HEK293 (cell line): ENCODE measurements around the gene ITK.
A peak's percentile ranks its signal among the peaks of the same experiment; 100 is the strongest.

Experiments
- CTCF ChIA-PET: fragments of 350-600 bp; formaldehyde crosslinking; extraction: SDS; loops from one replicate; lab custom pipeline; 2021; ENCODE audit warnings: antibody characterized with exemption; lab: Yijun Ruan, JAX
- POLR2A ChIA-PET: fragments of 300-600 bp; formaldehyde crosslinking; extraction: SDS; loops from one replicate; lab custom pipeline; 2020; ENCODE audit warnings: antibody characterized with exemption, inconsistent platforms; lab: Yijun Ruan, JAX
- H3K27ac ChIP-seq: fragments of 200-500 bp; sonication (Bioruptor generic); 2 replicates; pipeline ENCODE4 v1.5.1; 2014; ENCODE audit warnings: low read depth, low read length, control low read depth, inconsistent platforms; ENCODE audit errors: extremely low read depth
- H3K36me3 ChIP-seq, 2 experiments: fragments of 200-500 bp in 1 of 2; sonication (Bioruptor generic) in 1 of 2; 1 replicate in 1 of 2; 2 replicates in 1 of 2; pipeline ENCODE4 v1.5.1; 2014 to 2017; ENCODE audit warnings: inconsistent platforms in 2 of 2, low read length in 2 of 2; ENCODE audit not compliant: control insufficient read depth in 2 of 2, insufficient read depth in 1 of 2
- H3K4me1 ChIP-seq: fragments of 200-500 bp; sonication (Bioruptor generic); 2 replicates; pipeline ENCODE4 v1.5.1; 2014; ENCODE audit warnings: mild to moderate bottlenecking, low read length, inconsistent platforms; ENCODE audit not compliant: control insufficient read depth, insufficient read depth
- H3K4me3 ChIP-seq: 2 replicates; pipeline ENCODE4 v1.5.1; 2011; ENCODE audit warnings: low read depth, mild to moderate bottlenecking, control low read depth, low read length, moderate library complexity
- H3K9me3 ChIP-seq: fragments of 200-500 bp; sonication (Bioruptor generic); 2 replicates; pipeline ENCODE4 v1.5.1; 2014; ENCODE audit warnings: low read depth, low read length, inconsistent platforms; ENCODE audit not compliant: control insufficient read depth, insufficient read depth
- EGR2 ChIP-seq: fragments of 450-650 bp; formaldehyde crosslinking; IDR thresholded peaks from 2 replicates; pipeline ENCODE4 v1.5.1; 2016; ENCODE audit warnings: low read depth, missing biosample characterization, missing genetic modification characterization
- TRIM28 ChIP-seq: IDR thresholded peaks from 2 replicates; pipeline ENCODE4 v1.6.1; 2011; ENCODE audit warnings: low read length, control low read depth, borderline replicate concordance
- YY1 ChIP-seq: fragments of 450-650 bp; formaldehyde crosslinking; IDR thresholded peaks from 2 replicates; pipeline ENCODE4 v1.5.1; 2018; ENCODE audit warnings: missing biosample characterization, missing genetic modification characterization
- ZFHX2 ChIP-seq: fragments of 450-650 bp; formaldehyde crosslinking; conservative IDR thresholded peaks from 2 replicates; pipeline ENCODE4 v1.5.1; 2016; ENCODE audit warnings: missing biosample characterization, missing genetic modification characterization
- ZNF112 ChIP-seq: fragments of 450-650 bp; formaldehyde crosslinking; IDR thresholded peaks from 2 replicates; pipeline ENCODE4 v1.5.0; 2017; ENCODE audit warnings: missing biosample characterization, missing genetic modification characterization
- ZNF132 ChIP-seq: fragments of 450-650 bp; formaldehyde crosslinking; IDR thresholded peaks from 2 replicates; pipeline ENCODE4 v1.5.1; 2017; ENCODE audit warnings: missing biosample characterization, missing genetic modification characterization, borderline replicate concordance
- ZNF16 ChIP-seq: fragments of 450-650 bp; formaldehyde crosslinking; IDR thresholded peaks from 2 replicates; pipeline ENCODE4 v1.5.1; 2016; ENCODE audit warnings: low read depth, missing biosample characterization, missing genetic modification characterization
- ZNF211 ChIP-seq: fragments of 450-650 bp; formaldehyde crosslinking; IDR thresholded peaks from 2 replicates; pipeline ENCODE4 v1.5.1; 2016; ENCODE audit warnings: low read depth, missing biosample characterization, missing genetic modification characterization
- ZNF214 ChIP-seq: fragments of 450-650 bp; formaldehyde crosslinking; IDR thresholded peaks from 2 replicates; pipeline ENCODE4 v1.5.1; 2017; ENCODE audit warnings: missing biosample characterization, mild to moderate bottlenecking, missing genetic modification characterization, borderline replicate concordance
- ZNF292 ChIP-seq: fragments of 450-650 bp; formaldehyde crosslinking; IDR thresholded peaks from 2 replicates; pipeline ENCODE4 v1.5.1; 2016; ENCODE audit warnings: low read depth, missing biosample characterization, missing genetic modification characterization, borderline replicate concordance
- ZNF366 ChIP-seq: fragments of 450-650 bp; formaldehyde crosslinking; conservative IDR thresholded peaks from 2 replicates; pipeline ENCODE4 v1.5.1; 2016; ENCODE audit warnings: missing biosample characterization, missing genetic modification characterization
- ZNF404 ChIP-seq: fragments of 450-650 bp; formaldehyde crosslinking; IDR thresholded peaks from 2 replicates; pipeline ENCODE4 v1.5.1; 2017; ENCODE audit warnings: missing biosample characterization, missing genetic modification characterization
- ZNF629 ChIP-seq: fragments of 450-650 bp; formaldehyde crosslinking; IDR thresholded peaks from 2 replicates; pipeline ENCODE4 v1.5.1; 2017; ENCODE audit warnings: missing biosample characterization, missing genetic modification characterization
- TF ChIP-seq, protein P1 (sequence below): fragments of 450-650 bp; formaldehyde crosslinking; conservative IDR thresholded peaks from 2 replicates; pipeline ENCODE4 v1.5.1; 2016; ENCODE audit warnings: low read depth, missing biosample characterization, missing genetic modification characterization
- TF ChIP-seq, protein P2 (sequence below): fragments of 450-650 bp; formaldehyde crosslinking; IDR thresholded peaks from 2 replicates; pipeline ENCODE4 v1.5.1; 2016; ENCODE audit warnings: missing biosample characterization, missing genetic modification characterization

ITK gene

DNA sequence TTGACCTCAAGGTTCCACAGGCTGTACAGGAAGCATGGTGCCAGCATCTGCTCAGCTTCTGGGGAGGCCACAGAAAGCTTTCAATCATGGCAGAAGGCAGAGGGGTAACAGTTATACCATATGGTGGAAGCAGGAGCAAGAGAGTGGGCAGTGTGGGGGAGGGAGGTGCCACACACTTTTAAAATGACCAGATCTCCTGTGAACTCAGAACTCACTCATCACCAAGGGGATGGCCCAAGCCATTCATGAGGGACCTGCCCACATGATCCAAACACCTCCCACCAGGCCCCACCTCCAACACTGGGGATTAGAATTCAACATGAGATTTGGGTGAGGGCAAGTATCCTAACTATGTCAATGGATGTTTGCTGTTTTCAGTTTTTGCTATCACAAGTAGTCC, 101.5 kb downstream of the ITK start:
- Histone ChIP-seq H3K9me3 (no peaks in the 10 kb centered on the region), H3K36me3 (peaks cover 3 to 19% of the 10 kb centered on the region in 2 experiments; a peak in 2 of 3 replicates), H3K27ac (no peak overlapping the region), H3K4me3 (no peak overlapping the region), H3K4me1 (no peaks in the 10 kb centered on the region)
- ChIA-PET POLR2A (no interaction called here), CTCF (no interaction called here)
- TF ChIP-seq EGR2 (peak; percentile 53; the same call in 1 of the 2 replicates), ZFHX2 (tag by site-specific recombination) (peak; percentile 45; the same call in 1 of the 2 replicates), YY1 (tag by site-specific recombination) (no peak)

DNA sequence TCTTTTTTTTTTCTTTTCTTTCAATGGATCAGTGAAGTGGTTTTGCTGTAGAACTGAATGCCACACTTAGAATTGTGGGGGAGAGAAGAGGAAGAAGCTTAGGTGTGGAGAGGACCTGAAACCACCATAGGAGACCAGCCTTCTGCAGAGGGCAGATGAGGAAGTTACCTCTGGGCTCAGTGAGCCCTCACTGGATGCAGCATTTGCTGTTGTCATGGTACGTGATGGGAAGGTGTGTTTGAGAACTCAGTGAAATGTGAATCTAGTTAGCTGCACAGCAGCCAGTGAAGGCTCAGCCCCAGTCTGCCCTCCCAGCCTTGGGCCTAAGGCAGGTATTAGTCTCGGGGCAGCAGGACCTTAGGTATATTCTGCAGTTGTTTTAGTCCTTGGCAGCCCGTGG, 102.8 kb downstream of the ITK start:
- no peak for TF ChIP-seq ZNF16 (tag by site-specific recombination)
- no peak for TF ChIP-seq ZNF211 (tag by site-specific recombination)
- TF ChIP-seq ZNF629 (tag by site-specific recombination): no peak
- TF ChIP-seq ZNF112 (tag by site-specific recombination): no peak
- TF ChIP-seq, protein P1, sequence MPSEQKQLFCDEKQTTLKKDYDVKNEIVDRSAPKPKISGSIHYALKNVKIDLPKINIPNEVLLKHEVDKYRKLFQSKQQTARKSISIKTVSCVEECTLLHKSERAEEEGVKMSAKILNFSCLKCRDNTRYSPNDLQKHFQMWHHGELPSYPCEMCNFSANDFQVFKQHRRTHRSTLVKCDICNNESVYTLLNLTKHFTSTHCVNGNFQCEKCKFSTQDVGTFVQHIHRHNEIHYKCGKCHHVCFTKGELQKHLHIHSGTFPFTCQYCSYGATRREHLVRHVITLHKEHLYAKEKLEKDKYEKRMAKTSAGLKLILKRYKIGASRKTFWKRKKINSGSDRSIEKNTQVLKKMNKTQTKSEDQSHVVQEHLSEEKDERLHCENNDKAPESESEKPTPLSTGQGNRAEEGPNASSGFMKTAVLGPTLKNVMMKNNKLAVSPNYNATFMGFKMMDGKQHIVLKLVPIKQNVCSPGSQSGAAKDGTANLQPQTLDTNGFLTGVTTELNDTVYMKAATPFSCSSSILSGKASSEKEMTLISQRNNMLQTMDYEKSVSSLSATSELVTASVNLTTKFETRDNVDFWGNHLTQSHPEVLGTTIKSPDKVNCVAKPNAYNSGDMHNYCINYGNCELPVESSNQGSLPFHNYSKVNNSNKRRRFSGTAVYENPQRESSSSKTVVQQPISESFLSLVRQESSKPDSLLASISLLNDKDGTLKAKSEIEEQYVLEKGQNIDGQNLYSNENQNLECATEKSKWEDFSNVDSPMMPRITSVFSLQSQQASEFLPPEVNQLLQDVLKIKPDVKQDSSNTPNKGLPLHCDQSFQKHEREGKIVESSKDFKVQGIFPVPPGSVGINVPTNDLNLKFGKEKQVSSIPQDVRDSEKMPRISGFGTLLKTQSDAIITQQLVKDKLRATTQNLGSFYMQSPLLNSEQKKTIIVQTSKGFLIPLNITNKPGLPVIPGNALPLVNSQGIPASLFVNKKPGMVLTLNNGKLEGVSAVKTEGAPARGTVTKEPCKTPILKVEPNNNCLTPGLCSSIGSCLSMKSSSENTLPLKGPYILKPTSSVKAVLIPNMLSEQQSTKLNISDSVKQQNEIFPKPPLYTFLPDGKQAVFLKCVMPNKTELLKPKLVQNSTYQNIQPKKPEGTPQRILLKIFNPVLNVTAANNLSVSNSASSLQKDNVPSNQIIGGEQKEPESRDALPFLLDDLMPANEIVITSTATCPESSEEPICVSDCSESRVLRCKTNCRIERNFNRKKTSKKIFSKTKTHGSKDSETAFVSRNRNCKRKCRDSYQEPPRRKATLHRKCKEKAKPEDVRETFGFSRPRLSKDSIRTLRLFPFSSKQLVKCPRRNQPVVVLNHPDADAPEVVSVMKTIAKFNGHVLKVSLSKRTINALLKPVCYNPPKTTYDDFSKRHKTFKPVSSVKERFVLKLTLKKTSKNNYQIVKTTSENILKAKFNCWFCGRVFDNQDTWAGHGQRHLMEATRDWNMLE (tag by site-specific recombination): no peak
- TF ChIP-seq, protein P2, sequence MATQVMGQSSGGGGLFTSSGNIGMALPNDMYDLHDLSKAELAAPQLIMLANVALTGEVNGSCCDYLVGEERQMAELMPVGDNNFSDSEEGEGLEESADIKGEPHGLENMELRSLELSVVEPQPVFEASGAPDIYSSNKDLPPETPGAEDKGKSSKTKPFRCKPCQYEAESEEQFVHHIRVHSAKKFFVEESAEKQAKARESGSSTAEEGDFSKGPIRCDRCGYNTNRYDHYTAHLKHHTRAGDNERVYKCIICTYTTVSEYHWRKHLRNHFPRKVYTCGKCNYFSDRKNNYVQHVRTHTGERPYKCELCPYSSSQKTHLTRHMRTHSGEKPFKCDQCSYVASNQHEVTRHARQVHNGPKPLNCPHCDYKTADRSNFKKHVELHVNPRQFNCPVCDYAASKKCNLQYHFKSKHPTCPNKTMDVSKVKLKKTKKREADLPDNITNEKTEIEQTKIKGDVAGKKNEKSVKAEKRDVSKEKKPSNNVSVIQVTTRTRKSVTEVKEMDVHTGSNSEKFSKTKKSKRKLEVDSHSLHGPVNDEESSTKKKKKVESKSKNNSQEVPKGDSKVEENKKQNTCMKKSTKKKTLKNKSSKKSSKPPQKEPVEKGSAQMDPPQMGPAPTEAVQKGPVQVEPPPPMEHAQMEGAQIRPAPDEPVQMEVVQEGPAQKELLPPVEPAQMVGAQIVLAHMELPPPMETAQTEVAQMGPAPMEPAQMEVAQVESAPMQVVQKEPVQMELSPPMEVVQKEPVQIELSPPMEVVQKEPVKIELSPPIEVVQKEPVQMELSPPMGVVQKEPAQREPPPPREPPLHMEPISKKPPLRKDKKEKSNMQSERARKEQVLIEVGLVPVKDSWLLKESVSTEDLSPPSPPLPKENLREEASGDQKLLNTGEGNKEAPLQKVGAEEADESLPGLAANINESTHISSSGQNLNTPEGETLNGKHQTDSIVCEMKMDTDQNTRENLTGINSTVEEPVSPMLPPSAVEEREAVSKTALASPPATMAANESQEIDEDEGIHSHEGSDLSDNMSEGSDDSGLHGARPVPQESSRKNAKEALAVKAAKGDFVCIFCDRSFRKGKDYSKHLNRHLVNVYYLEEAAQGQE (tag by site-specific recombination): no peak
- no peak for TF ChIP-seq ZNF366 (tag by site-specific recombination)
- TF ChIP-seq ZNF404: no peak
- TF ChIP-seq ZNF132 (tag by site-specific recombination): no peak
- TF ChIP-seq TRIM28: no peak
- no peak for TF ChIP-seq ZNF292 (tag by site-specific recombination)
- TF ChIP-seq ZNF214 (tag by site-specific recombination): no peak
- H3K4me1 ChIP-seq: no peaks in the 10 kb centered on the region
- H3K27ac ChIP-seq: no peak overlapping the region
- no peak overlapping the region for H3K4me3 ChIP-seq
- CTCF ChIA-PET: interaction anchor here (0.7 to 1.2 kb wide), 3 partner anchors 16 to 59 kb away, joined by 3 to 4 read pairs (median 3); no protein-coding TSS in a partner anchor
- POLR2A ChIA-PET: no interaction called here
- H3K36me3 ChIP-seq: peaks cover 10 to 32% of the 10 kb centered on the region in 2 experiments
- H3K9me3 ChIP-seq: no peaks in the 10 kb centered on the region
